BLaER1 treated with 17β-estradiol and CSF1 and Interleukin-3, amounts not matched to agents 10 nM and 100 nM (cell line): ENCODE results near the gene LRRC36.
"Not testable (repeated sequence)": the region's sequence is repeated elsewhere in the genome, so short reads cannot be mapped to it uniquely, and the experiment has no call there.

Experiments
- H3K27ac ChIP-seq, 11 experiments: shearing (Covaris generic); formaldehyde crosslinking; 2 replicates each; pipeline ENCODE4 v1.8.1; 2022
- H3K27me3 ChIP-seq, 11 experiments: shearing (Covaris generic); formaldehyde crosslinking; 2 replicates each; pipeline ENCODE4 v1.8.1; 2022
- H3K36me3 ChIP-seq, 11 experiments: shearing (Covaris generic); formaldehyde crosslinking; 2 replicates each; pipeline ENCODE4 v1.8.1; 2022
- H3K4me1 ChIP-seq, 10 experiments: shearing (Covaris generic); formaldehyde crosslinking; 2 replicates each; pipeline ENCODE4 v1.8.1; 2022
- H3K4me2 ChIP-seq, 11 experiments: shearing (Covaris generic); formaldehyde crosslinking; 2 replicates each; pipeline ENCODE4 v1.8.1; 2022
- H3K4me3 ChIP-seq, 10 experiments: shearing (Covaris generic); formaldehyde crosslinking; 2 replicates each; pipeline ENCODE4 v1.8.1; 2022
- H3K9ac ChIP-seq, 11 experiments: shearing (Covaris generic); formaldehyde crosslinking; 2 replicates each; pipeline ENCODE4 v1.8.1; 2022
- H3K9me3 ChIP-seq, 11 experiments: shearing (Covaris generic); formaldehyde crosslinking; replicated peaks in 1 of 11; 2 replicates each; pipeline ENCODE4 v1.8.1; 2022
- H4K20me1 ChIP-seq, 11 experiments: shearing (Covaris generic); formaldehyde crosslinking; 2 replicates each; pipeline ENCODE4 v1.8.1; 2022
- Cebpa-rat ChIP-seq, 11 experiments: shearing (Covaris generic); IDR thresholded peaks; 2 replicates each; pipeline ENCODE4 v1.8.1; 2022

LRRC36 gene

DNA sequence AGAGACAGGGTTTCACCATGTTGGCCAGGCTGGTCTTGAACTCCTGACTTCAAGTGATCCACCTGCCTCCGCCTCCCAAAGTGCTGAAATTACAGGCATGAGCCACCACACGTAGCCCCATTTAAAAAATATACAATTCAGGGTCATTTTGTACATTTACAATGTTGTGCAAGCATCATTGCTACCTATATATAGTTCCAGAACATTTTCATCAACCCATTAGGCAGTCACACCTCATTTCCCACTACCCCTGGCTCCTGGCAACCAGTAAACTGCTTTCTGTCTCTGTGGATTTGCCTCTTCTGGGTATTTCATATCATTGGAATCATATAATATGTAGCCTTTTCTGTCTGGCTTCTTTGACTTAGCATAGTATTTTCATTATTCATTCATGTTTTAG lies 6.7 kb downstream of the LRRC36 start:
- H3K4me1 ChIP-seq = peaks cover 0 to 6% (median under 1%) of the 10 kb centered on the region in 10 experiments; a peak in 5 of 20 replicates
- H3K27me3 ChIP-seq = no peaks in the 10 kb centered on the region
- H3K9ac ChIP-seq = no peak overlapping the region
- H3K27ac ChIP-seq = no peak overlapping the region
- H3K36me3 ChIP-seq = no peaks in the 10 kb centered on the region
- no peak overlapping the region for H3K4me2 ChIP-seq
- H4K20me1 ChIP-seq = no peaks in the 10 kb centered on the region
- peaks cover 15 to 33% (median 28%) of the 10 kb centered on the region in 11 experiments for H3K9me3 ChIP-seq
- no peak for TF ChIP-seq Cebpa-rat (IDR thresholded peaks at IDR 0.05)
- no peak overlapping the region for H3K4me3 ChIP-seq

GRCh38 chr16:67336116-67336515 lies 9.5 kb downstream of the LRRC36 start:
- TF ChIP-seq Cebpa-rat (IDR thresholded peaks at IDR 0.05) = no peak
- no peak overlapping the region for H3K9ac ChIP-seq

DNA sequence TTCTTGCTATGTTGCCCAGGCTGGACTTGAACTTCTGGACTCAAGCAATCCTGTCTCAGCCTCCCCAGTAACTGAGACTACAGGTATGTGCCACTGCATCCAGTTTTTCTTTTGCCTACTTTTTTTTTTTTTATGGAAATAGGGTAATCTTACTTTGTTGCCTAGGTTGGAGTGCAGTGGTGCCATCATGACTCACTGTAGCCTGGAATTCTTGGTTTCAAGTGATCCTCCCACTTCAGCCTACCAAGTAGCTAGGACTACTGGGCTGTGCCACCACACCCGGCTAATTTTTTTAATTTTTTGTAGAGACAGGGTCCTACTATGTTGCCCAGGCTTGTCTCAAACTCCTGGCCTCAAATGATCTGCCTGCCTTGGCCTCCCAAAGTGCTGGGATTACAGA lies 10.0 kb downstream of the LRRC36 start:
- H3K27ac ChIP-seq = no peak overlapping the region
- H3K36me3 ChIP-seq = no peaks in the 10 kb centered on the region
- TF ChIP-seq Cebpa-rat (IDR thresholded peaks at IDR 0.05) = no peak
- H3K9ac ChIP-seq = no peak overlapping the region
- no peaks in the 10 kb centered on the region for H3K27me3 ChIP-seq
- no peaks in the 10 kb centered on the region for H4K20me1 ChIP-seq
- H3K9me3 ChIP-seq = peaks cover 15 to 33% (median 28%) of the 10 kb centered on the region in 11 experiments
- H3K4me1 ChIP-seq = no peaks in the 10 kb centered on the region
- H3K4me2 ChIP-seq = no peak overlapping the region
- H3K4me3 ChIP-seq = no peak overlapping the region

More at GRCh38 chr16:67336116-67336515, 9.5 kb downstream of the LRRC36 start:
- Histone ChIP-seq H3K27me3 (no peaks in the 10 kb centered on the region), H3K27ac (no peak overlapping the region), H3K4me1 (no peaks in the 10 kb centered on the region), H3K4me2 (no peak overlapping the region), H4K20me1 (no peaks in the 10 kb centered on the region), H3K4me3 (no peak overlapping the region), H3K9me3 (peaks cover 15 to 33% (median 28%) of the 10 kb centered on the region in 11 experiments), H3K36me3 (no peaks in the 10 kb centered on the region)

- no peak overlapping the region for H3K9ac ChIP-seq
Measured at GRCh38 chr16:67339453-67339852, 12.8 kb downstream of the LRRC36 start.

DNA sequence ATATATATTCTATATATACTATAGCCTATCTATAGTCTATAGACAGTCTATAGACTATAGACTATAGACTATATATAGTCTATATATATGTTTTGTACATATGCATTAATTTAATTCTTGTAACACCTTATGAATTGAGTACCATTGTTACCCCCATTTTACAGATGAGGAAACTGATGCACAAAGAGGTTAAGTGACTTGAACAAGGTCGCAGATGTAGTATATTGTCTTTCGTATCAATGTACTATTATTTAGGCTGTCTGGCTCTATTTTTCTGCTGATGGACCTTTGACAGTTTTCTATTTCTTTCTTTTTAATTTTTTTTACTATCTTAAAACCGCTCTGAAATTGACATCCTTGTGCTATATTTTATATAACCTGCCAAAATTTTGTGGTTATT lies 14.6 kb downstream of the LRRC36 start:
- Histone ChIP-seq H3K4me1 (peaks cover 0 to 6% (median 0%) of the 10 kb centered on the region in 10 experiments; a peak in 2 of 20 replicates), H3K9me3 (peaks cover 0 to 8% (median 6%) of the 10 kb centered on the region in 11 experiments; a peak in 13 of 22 replicates), H3K4me2 (no peak overlapping the region), H3K4me3 (no peak overlapping the region), H3K36me3 (no peaks in the 10 kb centered on the region), H3K9ac (no peak overlapping the region), H3K27ac (no peak overlapping the region), H4K20me1 (no peaks in the 10 kb centered on the region), H3K27me3 (no peaks in the 10 kb centered on the region)
- TF ChIP-seq Cebpa-rat (IDR thresholded peaks at IDR 0.05) = no peak

More at GRCh38 chr16:67339453-67339852, 12.8 kb downstream of the LRRC36 start:
- H3K9me3 ChIP-seq = peaks cover 11 to 26% (median 23%) of the 10 kb centered on the region in 11 experiments
- no peak overlapping the region for H3K4me2 ChIP-seq
- no peaks in the 10 kb centered on the region for H3K4me1 ChIP-seq
- no peaks in the 10 kb centered on the region for H3K27me3 ChIP-seq
- H3K36me3 ChIP-seq = no peaks in the 10 kb centered on the region
- TF ChIP-seq Cebpa-rat (IDR thresholded peaks at IDR 0.05) = no peak
- H4K20me1 ChIP-seq = no peaks in the 10 kb centered on the region
- no peak overlapping the region for H3K27ac ChIP-seq
- no peak overlapping the region for H3K4me3 ChIP-seq

- H3K4me1 ChIP-seq = peaks cover 0 to 6% (median 0%) of the 10 kb centered on the region in 10 experiments; a peak in 2 of 20 replicates
- no peak overlapping the region for H3K27ac ChIP-seq
- TF ChIP-seq Cebpa-rat (IDR thresholded peaks at IDR 0.05) = no peak
Measured at GRCh38 chr16:67342616-67343015, 16.0 kb downstream of the LRRC36 start.

GRCh38 chr16:67345401-67345800 lies 18.8 kb downstream of the LRRC36 start:
- Histone ChIP-seq H3K9me3 (no peaks in the 10 kb centered on the region), H3K27ac (no peak overlapping the region), H3K36me3 (no peaks in the 10 kb centered on the region), H3K4me3 (no peak overlapping the region), H3K4me1 (peaks cover 0 to 6% (median 0%) of the 10 kb centered on the region in 10 experiments; a peak in 2 of 20 replicates), H3K27me3 (no peaks in the 10 kb centered on the region), H3K9ac (no peak overlapping the region), H4K20me1 (no peaks in the 10 kb centered on the region), H3K4me2 (no peak overlapping the region)
- TF ChIP-seq Cebpa-rat (IDR thresholded peaks at IDR 0.05) = no peak

More at GRCh38 chr16:67342616-67343015, 16.0 kb downstream of the LRRC36 start:
- H3K9me3 ChIP-seq = no peaks in the 10 kb centered on the region
- no peak overlapping the region for H3K9ac ChIP-seq
- no peak overlapping the region for H3K4me2 ChIP-seq
- no peaks in the 10 kb centered on the region for H3K36me3 ChIP-seq
- no peaks in the 10 kb centered on the region for H3K27me3 ChIP-seq
- H4K20me1 ChIP-seq = no peaks in the 10 kb centered on the region
- no peak overlapping the region for H3K4me3 ChIP-seq

DNA sequence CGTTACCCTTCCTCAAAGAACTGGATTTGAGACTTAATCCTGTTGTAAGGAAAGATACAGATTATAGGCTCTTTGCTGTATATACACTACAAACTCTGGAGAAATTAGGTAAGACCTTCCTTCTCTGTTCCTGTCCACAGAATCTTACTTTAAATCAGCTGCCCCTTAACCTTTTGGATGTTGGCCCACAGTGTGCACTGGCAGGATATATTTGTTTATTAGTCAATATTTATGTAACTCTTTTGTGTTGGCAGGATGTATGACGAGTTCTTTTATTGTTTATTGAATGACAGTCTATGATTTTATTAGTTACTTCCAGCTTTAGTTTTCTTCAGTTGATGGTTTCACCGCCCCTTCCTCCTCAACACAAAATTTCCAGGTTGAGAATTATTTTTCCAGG lies 19.7 kb downstream of the LRRC36 start:
- H3K9ac ChIP-seq = no peak overlapping the region
- no peaks in the 10 kb centered on the region for H3K36me3 ChIP-seq
- no peaks in the 10 kb centered on the region for H3K27me3 ChIP-seq
- TF ChIP-seq Cebpa-rat (IDR thresholded peaks at IDR 0.05) = no peak
- H4K20me1 ChIP-seq = no peaks in the 10 kb centered on the region
- no peak overlapping the region for H3K4me3 ChIP-seq
- H3K27ac ChIP-seq = no peak overlapping the region
- H3K4me1 ChIP-seq = peaks cover 0 to 6% (median 0%) of the 10 kb centered on the region in 10 experiments; a peak in 3 of 20 replicates
- H3K4me2 ChIP-seq = no peak overlapping the region
- no peaks in the 10 kb centered on the region for H3K9me3 ChIP-seq

DNA sequence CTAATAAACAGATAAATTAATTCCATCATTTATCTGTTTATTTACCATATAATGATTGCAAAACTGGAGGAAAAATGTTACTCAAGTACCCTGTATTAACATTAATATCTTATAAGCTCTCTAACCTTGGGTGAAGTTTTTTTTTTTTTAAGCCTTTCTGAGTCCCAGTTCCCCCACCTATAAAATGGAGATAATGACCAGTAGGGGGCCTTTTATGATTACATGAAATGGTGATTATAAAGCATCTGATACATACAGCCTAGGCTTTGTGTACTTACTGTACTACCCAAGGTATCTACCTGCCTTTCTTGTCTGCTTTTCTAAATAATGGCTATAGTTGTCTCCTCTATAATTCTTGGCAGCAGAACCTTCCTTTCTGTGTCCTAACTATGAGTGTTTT lies 22.6 kb downstream of the LRRC36 start:
- no peaks in the 10 kb centered on the region for H4K20me1 ChIP-seq
- H3K9me3 ChIP-seq = no peaks in the 10 kb centered on the region
- no peaks in the 10 kb centered on the region for H3K36me3 ChIP-seq
- no peak overlapping the region for H3K4me3 ChIP-seq
- H3K27ac ChIP-seq = no peak overlapping the region
- H3K4me1 ChIP-seq = peaks cover 0 to 6% (median 0%) of the 10 kb centered on the region in 10 experiments; a peak in 3 of 20 replicates
- H3K9ac ChIP-seq = no peak overlapping the region
- H3K27me3 ChIP-seq = no peaks in the 10 kb centered on the region
- no peak for TF ChIP-seq Cebpa-rat (IDR thresholded peaks at IDR 0.05)
- no peak overlapping the region for H3K4me2 ChIP-seq

- Histone ChIP-seq H3K4me1 (peaks cover 0 to 6% (median 0%) of the 10 kb centered on the region in 10 experiments; a peak in 3 of 20 replicates), H3K4me3 (no peak overlapping the region)
Measured at GRCh38 chr16:67350324-67350723, 23.7 kb downstream of the LRRC36 start.

GRCh38 chr16:67352463-67352862 lies 25.8 kb downstream of the LRRC36 start:
- H3K36me3 ChIP-seq, H3K27me3 ChIP-seq: not testable (repeated sequence)

More at GRCh38 chr16:67350324-67350723, 23.7 kb downstream of the LRRC36 start:
- Histone ChIP-seq H3K4me2 (no peak overlapping the region), H3K36me3 (no peaks in the 10 kb centered on the region), H4K20me1 (no peaks in the 10 kb centered on the region), H3K27me3 (no peaks in the 10 kb centered on the region), H3K9ac (no peak overlapping the region), H3K9me3 (no peaks in the 10 kb centered on the region), H3K27ac (no peak overlapping the region)
- no peak for TF ChIP-seq Cebpa-rat (IDR thresholded peaks at IDR 0.05)

More at GRCh38 chr16:67352463-67352862, 25.8 kb downstream of the LRRC36 start:
- H3K27ac ChIP-seq, H3K9me3 ChIP-seq, H4K20me1 ChIP-seq, H3K4me3 ChIP-seq, H3K4me1 ChIP-seq, H3K9ac ChIP-seq, H3K4me2 ChIP-seq: not testable (repeated sequence)
